HL-60/S4 treated with phorbol 12-myristate 13-acetate at 8.2 ng/mL for 4 days and 3 days (cell line): ENCODE results near the gene CTNNAL1.
"Not testable (repeated sequence)": the region's sequence is repeated elsewhere in the genome, so short reads cannot be mapped to it uniquely, and the experiment has no call there.

ENCODE experiments used
- in situ Hi-C: fragments of 300-500 bp; cut with MboI; formaldehyde crosslinking; loops from 2 replicates; pipeline ENCODE4 v1.15.0; 2022; ENCODE audit warnings: low sequenced_read_pairs

The CTNNAL1 gene

DNA sequence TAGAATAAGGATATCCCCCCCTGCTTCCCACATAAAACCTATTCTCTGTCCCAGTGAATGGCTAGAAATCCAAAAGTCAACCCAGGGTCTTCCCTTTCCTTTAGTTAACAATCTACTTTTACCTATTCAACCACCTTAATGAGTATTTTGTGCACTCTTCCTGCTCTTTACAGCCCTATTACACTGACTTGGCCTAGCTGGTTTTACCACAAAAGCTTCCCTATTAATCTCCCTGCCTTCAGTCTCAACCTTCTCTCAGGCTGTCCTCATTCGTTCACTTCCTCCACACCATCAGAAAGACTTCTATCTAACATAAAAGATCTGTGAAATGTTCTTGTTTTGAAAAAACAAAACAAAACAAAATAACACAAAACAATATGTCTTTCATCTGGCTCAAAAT lies 16.2 kb downstream of the CTNNAL1 start:
- in situ Hi-C loops = no loop called here

- in situ Hi-C loops = no loop called here
These were observed 16.7 kb downstream of the CTNNAL1 start for GRCh38 chr9:108996643-108997042.

DNA sequence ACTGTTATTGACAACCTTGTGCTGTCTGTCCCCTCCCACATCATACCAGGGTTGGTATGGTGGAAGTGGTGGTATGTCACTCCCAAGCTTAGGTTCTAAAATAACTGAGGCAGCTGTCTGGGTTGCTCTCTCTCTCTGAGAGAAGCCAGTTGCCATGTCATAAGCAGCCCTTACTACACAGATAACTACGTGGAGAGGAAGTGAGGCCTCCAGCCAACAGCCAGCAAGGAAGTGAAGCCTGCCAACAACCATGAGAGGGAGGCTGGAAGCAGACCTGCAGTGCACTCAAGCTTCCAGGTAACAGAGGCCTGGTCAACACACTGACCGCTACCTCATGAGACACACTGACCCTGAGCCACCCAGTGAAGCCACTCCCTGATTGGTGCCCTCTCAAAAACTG lies 18.6 kb downstream of the CTNNAL1 start:
- in situ Hi-C loops = no loop called here

- in situ Hi-C loops = no loop called here
These were observed 21.8 kb downstream of the CTNNAL1 start for GRCh38 chr9:108991479-108991878.

DNA sequence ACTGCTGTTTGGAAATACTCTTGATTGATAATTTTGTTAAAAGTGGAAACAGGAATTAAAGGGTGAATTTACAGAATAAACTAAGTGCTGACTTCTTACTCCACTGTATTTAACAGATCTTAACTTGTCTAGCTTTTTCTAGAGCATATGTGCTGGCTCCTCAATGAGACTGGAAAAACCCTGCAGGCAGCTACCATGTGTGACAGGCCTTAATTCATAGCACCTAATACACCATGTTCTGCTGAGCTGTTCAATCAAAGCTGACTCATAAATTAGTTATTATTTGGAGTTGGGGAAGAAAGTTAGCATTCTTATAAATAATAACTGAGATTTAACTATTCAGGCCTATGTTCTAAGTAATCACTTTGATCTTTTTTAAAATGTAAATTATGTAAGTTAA lies 29.4 kb downstream of the CTNNAL1 start:
- in situ Hi-C loops = no loop called here

GRCh38 chr9:108980893-108981292 lies 32.4 kb downstream of the CTNNAL1 start:
- in situ Hi-C loops = no loop called here

GRCh38 chr9:108978205-108978604 lies 35.1 kb downstream of the CTNNAL1 start:
- in situ Hi-C loops = no loop called here

DNA sequence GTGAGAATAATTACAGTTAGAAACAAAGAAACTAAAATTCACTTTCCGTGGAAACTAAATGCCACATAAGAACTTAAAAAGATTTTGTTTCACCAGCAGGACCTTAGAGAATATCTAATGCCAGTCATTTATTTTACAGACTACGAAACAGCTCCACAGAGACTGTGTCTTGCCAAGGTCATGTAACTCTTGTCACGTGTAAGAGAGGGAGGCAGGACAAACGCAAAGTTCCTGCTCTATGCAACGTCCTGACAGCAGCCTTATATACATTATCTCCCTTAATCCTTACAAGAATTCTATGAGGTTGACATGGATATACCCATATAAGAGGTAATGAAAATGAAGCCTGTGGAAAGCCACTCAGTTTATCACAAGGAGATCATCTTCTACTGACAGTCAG lies 39.4 kb downstream of the CTNNAL1 start:
- in situ Hi-C loops = no loop called here

- in situ Hi-C loops = no loop called here
These were observed 40.6 kb downstream of the CTNNAL1 start for GRCh38 chr9:108972626-108973209.

DNA sequence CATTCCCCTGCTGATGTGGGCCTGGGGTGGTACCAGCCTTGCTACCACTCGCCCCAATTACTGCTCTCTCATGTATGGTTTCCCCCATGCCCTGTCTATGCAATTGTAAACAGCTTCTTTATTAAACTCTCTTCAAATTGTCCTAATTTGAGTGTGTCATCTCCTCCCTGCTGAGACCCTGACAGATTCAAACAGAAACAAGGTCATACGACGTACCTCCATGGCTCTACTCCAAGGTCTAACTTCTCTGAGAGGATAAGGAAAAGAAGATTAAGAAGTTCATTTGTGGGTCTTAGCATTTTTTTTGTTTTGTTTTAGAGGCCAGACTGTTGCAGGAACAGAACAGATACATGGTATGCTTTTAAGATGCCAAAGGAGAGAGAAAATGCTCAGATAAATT lies 41.1 kb downstream of the CTNNAL1 start:
- in situ Hi-C loops = no loop called here

- in situ Hi-C loops = not testable (repeated sequence)
These were observed 41.9 kb downstream of the CTNNAL1 start for GRCh38 chr9:108971392-108971791.

DNA sequence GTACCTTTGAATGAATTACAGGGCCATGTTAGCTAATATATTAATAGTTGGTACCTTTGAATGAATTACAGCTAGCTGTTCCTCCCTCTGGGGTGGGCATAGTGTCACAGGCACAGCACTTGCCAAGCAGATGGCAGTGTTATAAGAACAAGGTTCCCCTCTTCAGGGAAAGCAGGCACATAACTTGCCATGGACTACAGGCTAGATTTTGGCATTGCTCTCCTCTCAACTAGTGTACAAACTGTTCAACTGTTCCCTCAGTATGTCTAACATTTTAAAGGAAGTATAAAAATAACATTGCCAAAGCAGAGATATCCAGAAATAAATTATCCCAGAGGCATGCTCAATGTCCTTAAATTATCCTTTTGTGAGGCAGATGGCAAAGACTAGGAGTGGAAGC lies 45.4 kb downstream of the CTNNAL1 start:
- in situ Hi-C loops = no loop called here

GRCh38 chr9:108963459-108964143 lies 49.7 kb downstream of the CTNNAL1 start:
- in situ Hi-C loops = no loop called here

- in situ Hi-C loops = no loop called here
These were observed 52.1 kb downstream of the CTNNAL1 start for GRCh38 chr9:108961151-108961550.

- in situ Hi-C loops = no loop called here
These were observed 53.0 kb downstream of the CTNNAL1 start for GRCh38 chr9:108960331-108960730.

GRCh38 chr9:108956631-108957026 lies 56.7 kb downstream of the CTNNAL1 start:
- in situ Hi-C loops = no loop called here

DNA sequence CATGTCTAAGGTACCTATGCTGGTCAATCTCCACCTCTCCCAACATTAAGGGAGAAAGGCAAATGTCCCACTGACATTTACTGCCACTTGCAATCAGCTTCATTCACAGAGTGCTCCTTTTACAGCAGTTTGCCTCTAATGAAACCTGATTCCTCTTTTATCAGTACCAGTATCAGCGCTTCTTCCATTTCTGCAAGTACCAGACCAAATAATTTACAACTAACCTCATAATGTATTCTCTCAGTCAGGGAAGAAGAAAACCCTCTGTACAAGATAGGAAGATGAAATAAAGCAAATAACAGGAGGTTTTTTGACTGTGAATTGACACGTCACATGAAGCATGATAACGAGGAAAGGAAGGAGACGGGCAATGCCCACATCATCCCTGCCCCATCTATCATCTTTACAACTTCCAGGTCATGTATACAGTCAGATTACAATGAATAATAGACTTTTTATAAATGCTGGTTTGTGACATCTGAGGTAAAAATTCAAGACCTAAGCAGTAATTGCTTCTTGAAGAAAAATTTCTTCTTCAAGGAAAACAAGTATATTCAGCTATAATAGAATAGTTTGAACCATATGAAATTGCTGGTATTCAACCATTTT lies 57.2 kb downstream of the CTNNAL1 start:
- in situ Hi-C loops = no loop called here

- in situ Hi-C loops = no loop called here
These were observed 59.2 kb downstream of the CTNNAL1 start for GRCh38 chr9:108953983-108954574.

DNA sequence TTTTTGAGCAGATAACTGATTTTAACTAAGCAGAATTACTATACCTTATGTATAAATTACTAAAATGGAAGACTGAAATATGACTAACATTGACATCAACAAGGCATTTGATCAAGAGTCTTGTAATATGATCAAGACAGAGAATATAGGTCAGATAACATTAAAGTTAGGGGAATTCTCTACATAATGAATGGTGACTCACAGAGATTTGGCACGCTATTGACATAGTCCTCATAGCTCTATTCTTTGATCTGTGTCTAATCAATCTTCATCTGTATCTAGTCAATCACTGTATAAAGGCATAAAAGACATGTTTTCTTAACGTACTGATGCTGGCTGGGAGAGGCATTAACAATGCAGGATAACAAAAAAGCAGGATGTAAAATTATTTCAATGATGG lies 61.7 kb downstream of the CTNNAL1 start:
- in situ Hi-C loops = no loop called here

DNA sequence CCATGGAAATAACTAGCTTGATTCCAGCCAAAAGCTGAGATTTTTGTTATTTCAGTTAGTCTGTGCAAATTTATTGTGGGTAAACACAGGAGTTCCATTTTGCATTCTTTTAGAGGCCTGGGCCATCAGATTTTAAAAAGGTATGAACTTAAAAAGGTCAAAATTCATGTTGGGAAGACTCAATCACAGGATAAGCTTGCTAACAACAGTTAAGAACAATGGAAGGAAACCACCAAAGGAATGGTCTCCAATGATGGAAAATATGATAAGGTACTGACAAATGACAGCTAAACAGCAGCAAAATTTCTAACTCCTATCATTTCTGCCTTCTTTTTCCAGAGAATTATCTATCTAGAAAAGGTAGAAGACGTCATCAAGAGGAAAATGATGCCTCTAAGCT lies 63.1 kb downstream of the CTNNAL1 start:
- in situ Hi-C loops = no loop called here

GRCh38 chr9:108939975-108940374 lies 73.3 kb downstream of the CTNNAL1 start:
- in situ Hi-C loops = no loop called here
